Measurements from ENCODE around the gene SIAH2. TPM values are rescaled to one million over a fixed set of nuclear protein-coding genes. Genes with fewer than 3 reads are reported as not detected.

SIAH2 gene
- total and polyA plus RNA-seq, 2 experiments from 2014 or later: 6.3 to 28.8 TPM

DNA sequence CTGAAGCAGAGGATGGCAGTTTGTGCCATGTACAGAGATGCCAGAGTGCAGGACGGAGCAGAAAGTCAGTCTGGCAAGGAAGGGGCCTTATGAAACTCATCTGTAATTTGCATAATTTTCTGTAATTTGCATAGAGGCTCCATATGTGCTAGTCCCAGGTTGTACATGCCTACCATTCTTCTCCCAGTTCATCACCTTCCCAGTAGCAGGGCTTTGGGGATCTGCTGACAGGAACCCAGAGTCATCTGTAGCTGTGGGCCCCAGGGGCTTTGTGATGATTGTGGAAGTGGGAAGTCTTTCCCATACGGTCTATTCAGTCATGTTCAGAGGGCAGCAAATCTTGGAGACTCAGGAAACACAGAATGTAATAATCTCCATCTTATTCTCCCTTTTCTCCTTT, 42.4 kb upstream of the SIAH2 start:
- Histone ChIP-seq H3K79me2 (replicated peaks; ENCODE audit: insufficient read depth) (no peaks in the 10 kb centered on the region), H3K36me3 (ENCODE audit: insufficient read depth) (no peaks in the 10 kb centered on the region), H3K4me3 (no peak overlapping the region), H2AFZ (no peak overlapping the region; the same call in 1 of the 2 replicates), H3K27ac (ENCODE audit: low read depth) (peak overlapping the region; percentile 7; the same call in 1 of the 2 replicates), H3K27me3 (ENCODE audit: insufficient read depth) (no peaks in the 10 kb centered on the region), H3F3A (replicated peaks; ENCODE audit: low read depth) (no peaks in the 10 kb centered on the region), H3K4me1 (ENCODE audit: insufficient read depth) (peaks cover 14% of the 10 kb centered on the region), H3K4me2 (peak overlapping the region; percentile 12; the same call in 1 of the 2 replicates), H4K20me1 (replicated peaks; ENCODE audit: insufficient read depth) (no peaks in the 10 kb centered on the region), H3K9me2 (ENCODE audit: insufficient read depth) (0 out of 2 replicates have a peak, but pooled peaks cover 6% of the 10 kb centered on the region)
- DNase-seq (ENCODE audit: low spot score): no peak
- H3K27me3 Mint-ChIP-seq (ENCODE audit: insufficient read depth, low read depth, poor library complexity): peaks cover 6% of the 10 kb centered on the region
- H3K27ac Mint-ChIP-seq: no peak overlapping the region
- H3K36me3 Mint-ChIP-seq (ENCODE audit: low read depth): peaks cover 7% of the 10 kb centered on the region; the same call in 1 of the 3 replicates
- no peak overlapping the region for H3K4me3 Mint-ChIP-seq
- TF ChIP-seq ZNF331 (CRISPR knock-in tag; IDR thresholded peaks at IDR 0.05; ENCODE audit: low read depth) (no peak), EZH2 (IDR thresholded peaks at IDR 0.05; ENCODE audit: low read depth, unreplicated experiment) (no peak)
- TF ChIP-seq, protein P1, sequence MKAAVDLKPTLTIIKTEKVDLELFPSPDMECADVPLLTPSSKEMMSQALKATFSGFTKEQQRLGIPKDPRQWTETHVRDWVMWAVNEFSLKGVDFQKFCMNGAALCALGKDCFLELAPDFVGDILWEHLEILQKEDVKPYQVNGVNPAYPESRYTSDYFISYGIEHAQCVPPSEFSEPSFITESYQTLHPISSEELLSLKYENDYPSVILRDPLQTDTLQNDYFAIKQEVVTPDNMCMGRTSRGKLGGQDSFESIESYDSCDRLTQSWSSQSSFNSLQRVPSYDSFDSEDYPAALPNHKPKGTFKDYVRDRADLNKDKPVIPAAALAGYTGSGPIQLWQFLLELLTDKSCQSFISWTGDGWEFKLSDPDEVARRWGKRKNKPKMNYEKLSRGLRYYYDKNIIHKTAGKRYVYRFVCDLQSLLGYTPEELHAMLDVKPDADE (IDR thresholded peaks at IDR 0.05): no peak
- TF ChIP-seq, protein P2, sequence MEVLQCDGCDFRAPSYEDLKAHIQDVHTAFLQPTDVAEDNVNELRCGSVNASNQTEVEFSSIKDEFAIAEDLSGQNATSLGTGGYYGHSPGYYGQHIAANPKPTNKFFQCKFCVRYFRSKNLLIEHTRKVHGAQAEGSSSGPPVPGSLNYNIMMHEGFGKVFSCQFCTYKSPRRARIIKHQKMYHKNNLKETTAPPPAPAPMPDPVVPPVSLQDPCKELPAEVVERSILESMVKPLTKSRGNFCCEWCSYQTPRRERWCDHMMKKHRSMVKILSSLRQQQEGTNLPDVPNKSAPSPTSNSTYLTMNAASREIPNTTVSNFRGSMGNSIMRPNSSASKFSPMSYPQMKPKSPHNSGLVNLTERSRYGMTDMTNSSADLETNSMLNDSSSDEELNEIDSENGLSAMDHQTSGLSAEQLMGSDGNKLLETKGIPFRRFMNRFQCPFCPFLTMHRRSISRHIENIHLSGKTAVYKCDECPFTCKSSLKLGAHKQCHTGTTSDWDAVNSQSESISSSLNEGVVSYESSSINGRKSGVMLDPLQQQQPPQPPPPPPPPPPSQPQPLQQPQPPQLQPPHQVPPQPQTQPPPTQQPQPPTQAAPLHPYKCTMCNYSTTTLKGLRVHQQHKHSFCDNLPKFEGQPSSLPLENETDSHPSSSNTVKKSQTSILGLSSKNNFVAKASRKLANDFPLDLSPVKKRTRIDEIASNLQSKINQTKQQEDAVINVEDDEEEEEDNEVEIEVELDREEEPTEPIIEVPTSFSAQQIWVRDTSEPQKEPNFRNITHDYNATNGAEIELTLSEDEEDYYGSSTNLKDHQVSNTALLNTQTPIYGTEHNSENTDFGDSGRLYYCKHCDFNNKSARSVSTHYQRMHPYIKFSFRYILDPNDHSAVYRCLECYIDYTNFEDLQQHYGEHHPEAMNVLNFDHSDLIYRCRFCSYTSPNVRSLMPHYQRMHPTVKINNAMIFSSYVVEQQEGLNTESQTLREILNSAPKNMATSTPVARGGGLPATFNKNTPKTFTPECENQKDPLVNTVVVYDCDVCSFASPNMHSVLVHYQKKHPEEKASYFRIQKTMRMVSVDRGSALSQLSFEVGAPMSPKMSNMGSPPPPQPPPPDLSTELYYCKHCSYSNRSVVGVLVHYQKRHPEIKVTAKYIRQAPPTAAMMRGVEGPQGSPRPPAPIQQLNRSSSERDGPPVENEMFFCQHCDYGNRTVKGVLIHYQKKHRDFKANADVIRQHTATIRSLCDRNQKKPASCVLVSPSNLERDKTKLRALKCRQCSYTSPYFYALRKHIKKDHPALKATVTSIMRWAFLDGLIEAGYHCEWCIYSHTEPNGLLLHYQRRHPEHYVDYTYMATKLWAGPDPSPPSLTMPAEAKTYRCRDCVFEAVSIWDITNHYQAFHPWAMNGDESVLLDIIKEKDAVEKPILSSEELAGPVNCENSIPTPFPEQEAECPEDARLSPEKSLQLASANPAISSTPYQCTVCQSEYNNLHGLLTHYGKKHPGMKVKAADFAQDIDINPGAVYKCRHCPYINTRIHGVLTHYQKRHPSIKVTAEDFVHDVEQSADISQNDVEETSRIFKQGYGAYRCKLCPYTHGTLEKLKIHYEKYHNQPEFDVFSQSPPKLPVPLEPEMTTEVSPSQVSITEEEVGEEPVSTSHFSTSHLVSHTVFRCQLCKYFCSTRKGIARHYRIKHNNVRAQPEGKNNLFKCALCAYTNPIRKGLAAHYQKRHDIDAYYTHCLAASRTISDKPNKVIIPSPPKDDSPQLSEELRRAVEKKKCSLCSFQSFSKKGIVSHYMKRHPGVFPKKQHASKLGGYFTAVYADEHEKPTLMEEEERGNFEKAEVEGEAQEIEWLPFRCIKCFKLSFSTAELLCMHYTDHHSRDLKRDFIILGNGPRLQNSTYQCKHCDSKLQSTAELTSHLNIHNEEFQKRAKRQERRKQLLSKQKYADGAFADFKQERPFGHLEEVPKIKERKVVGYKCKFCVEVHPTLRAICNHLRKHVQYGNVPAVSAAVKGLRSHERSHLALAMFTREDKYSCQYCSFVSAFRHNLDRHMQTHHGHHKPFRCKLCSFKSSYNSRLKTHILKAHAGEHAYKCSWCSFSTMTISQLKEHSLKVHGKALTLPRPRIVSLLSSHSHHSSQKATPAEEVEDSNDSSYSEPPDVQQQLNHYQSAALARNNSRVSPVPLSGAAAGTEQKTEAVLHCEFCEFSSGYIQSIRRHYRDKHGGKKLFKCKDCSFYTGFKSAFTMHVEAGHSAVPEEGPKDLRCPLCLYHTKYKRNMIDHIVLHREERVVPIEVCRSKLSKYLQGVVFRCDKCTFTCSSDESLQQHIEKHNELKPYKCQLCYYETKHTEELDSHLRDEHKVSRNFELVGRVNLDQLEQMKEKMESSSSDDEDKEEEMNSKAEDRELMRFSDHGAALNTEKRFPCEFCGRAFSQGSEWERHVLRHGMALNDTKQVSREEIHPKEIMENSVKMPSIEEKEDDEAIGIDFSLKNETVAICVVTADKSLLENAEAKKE (CRISPR knock-in tag; IDR thresholded peaks at IDR 0.05): 0 out of 2 replicates have a peak, but pooled peaks have one; percentile 51
- no peak; the same call in 2 of the 3 replicates for ATAC-seq
- H3K4me1 Mint-ChIP-seq: peaks cover 32% of the 10 kb centered on the region
- H3K9me3 Mint-ChIP-seq: no peaks in the 10 kb centered on the region; the same call in 2 of the 3 replicates
